ENCODE data around the gene ADGRF1. TPM values are rescaled to one million over a fixed set of nuclear protein-coding genes. Genes with fewer than 3 reads are reported as not detected.

Gene ADGRF1
- total RNA-seq, 2 experiments from 2014 or later, result not detected

- ATAC-seq (ENCODE audit: poor library complexity) (no peak), DNase-seq (no peak)
- Histone ChIP-seq H3K27ac (ENCODE audit: low read depth in 1 of 2, low read length in 2 of 2) (no peak overlapping the region), H3K4me1 (ENCODE audit: insufficient read depth, low read length) (no peaks in the 10 kb centered on the region), H3K36me3 (ENCODE audit: insufficient read depth, low read length) (no peaks in the 10 kb centered on the region), H3K27me3 (ENCODE audit: control insufficient read depth in 1 of 2, insufficient read depth in 2 of 2, low read length in 2 of 2) (no peaks in the 10 kb centered on the region), H3K9me3 (ENCODE audit: control insufficient read depth in 1 of 2, insufficient read depth in 1 of 2, low read length in 2 of 2) (no peaks in the 10 kb centered on the region), H3K4me3 (ENCODE audit: low read length) (no peak overlapping the region)
- no peak overlapping the region for H3K27ac Mint-ChIP-seq
- TF ChIP-seq CTCF (IDR thresholded peaks at IDR 0.05), result no peak
- no peaks in the 10 kb centered on the region for H3K4me1 Mint-ChIP-seq (ENCODE audit: low read depth)
- peaks cover 21% of the 10 kb centered on the region for H3K27me3 Mint-ChIP-seq
- intact Hi-C loops (cut with DNase I, micrococcal nuclease), result no loop called here
- CTCF ChIA-PET, result no interaction called here
- POLR2A ChIA-PET, result no interaction called here
- H3K9me3 Mint-ChIP-seq, result no peaks in the 10 kb centered on the region
- H3K36me3 Mint-ChIP-seq (ENCODE audit: low read depth), result no peaks in the 10 kb centered on the region
- H3K4me3 Mint-ChIP-seq, result no peak overlapping the region
Measured at GRCh38 chr6:46949632-46950280, 92.4 kb downstream of the ADGRF1 start.

GRCh38 chr6:46948699-46949098, 93.4 kb downstream of the ADGRF1 start:
- Histone ChIP-seq H3K4me1 (ENCODE audit: insufficient read depth, low read length) (no peaks in the 10 kb centered on the region), H3K9me3 (ENCODE audit: control insufficient read depth in 1 of 2, insufficient read depth in 1 of 2, low read length in 2 of 2) (no peaks in the 10 kb centered on the region), H3K27me3 (ENCODE audit: control insufficient read depth in 1 of 2, insufficient read depth in 2 of 2, low read length in 2 of 2) (no peaks in the 10 kb centered on the region), H3K4me3 (ENCODE audit: low read length) (no peak overlapping the region), H3K36me3 (ENCODE audit: insufficient read depth, low read length) (no peaks in the 10 kb centered on the region), H3K27ac (ENCODE audit: low read depth in 1 of 2, low read length in 2 of 2) (no peak overlapping the region)
- Mint-ChIP-seq H3K9me3 (no peaks in the 10 kb centered on the region), H3K4me3 (no peak overlapping the region), H3K27ac (no peak overlapping the region), H3K36me3 (ENCODE audit: low read depth) (no peaks in the 10 kb centered on the region), H3K4me1 (ENCODE audit: low read depth) (no peaks in the 10 kb centered on the region), H3K27me3 (peaks cover 17% of the 10 kb centered on the region)
- ChIA-PET POLR2A (no interaction called here), CTCF (no interaction called here)
- intact Hi-C loops (cut with DNase I, micrococcal nuclease), result no loop called here
- no peak for TF ChIP-seq CTCF (IDR thresholded peaks at IDR 0.05)
- ATAC-seq (ENCODE audit: poor library complexity) (no peak), DNase-seq (no peak)

Other genes starting within 250 kb of the ADGRF1 start
- gene MEP1A, start 248.9 kb downstream of the ADGRF1 start, total RNA-seq, result not detected
- gene ADGRF5, start 120.4 kb downstream of the ADGRF1 start, total RNA-seq, result not detected

All from CD4-positive, alpha-beta T cell (primary cell).